ENCODE data around the gene KIRREL1.

- TF ChIP-seq CTCF (IDR thresholded peaks at IDR 0.05; ENCODE audit: insufficient read depth, low read depth, low read length), result no peak
- no peak for TF ChIP-seq EZH2 (IDR thresholded peaks at IDR 0.05; ENCODE audit: insufficient read depth, low read length)
Measured at GRCh38 chr1:158147401-158147800, 154.0 kb downstream of the KIRREL1 start.
